Gastrocnemius medialis (tissue), 4 donors: ENCODE measurements around the gene ETS2.

Source experiments
- CTCF ChIP-seq, 5 experiments: fragments of 450-650 bp in 3 of 5; fragments of 200-600 bp in 2 of 5; sonication (generic) in 2 of 5; IDR thresholded peaks in 4 of 5; conservative IDR thresholded peaks in 1 of 5; 1 replicate in 4 of 5; 2 replicates in 1 of 5; pipeline ENCODE4 v1.5.1; 2016 to 2019; ENCODE audit warnings: antibody characterized with exemption in 5 of 5, mild to moderate bottlenecking in 3 of 5, moderate library complexity in 3 of 5
- POLR2A ChIP-seq, 2 donors: fragments of 450-650 bp; IDR thresholded peaks; one replicate each; pipeline ENCODE4 v1.6.1; 2017; ENCODE audit warnings: antibody characterized with exemption in 2 of 2, mild to moderate bottlenecking in 2 of 2, moderate library complexity in 2 of 2

- no peak for TF ChIP-seq CTCF (IDR thresholded peaks at IDR 0.05 in 4 of 5, conservative IDR thresholded peaks at IDR 0.05 in 1 of 5)
- no peak for TF ChIP-seq POLR2A (IDR thresholded peaks at IDR 0.05)
Observed at GRCh38 chr21:38769191-38769780, 36.4 kb upstream of the ETS2 start.
